Endothelial cell of umbilical vein (primary cell): ENCODE measurements around the gene ZBTB20. TPM values are rescaled to one million over a fixed set of nuclear protein-coding genes. Genes with fewer than 3 reads are reported as not detected.

Experiments used
- BruUV-seq: library from RNA; stranded (reverse); fragments of 400-500 nt; replicated peaks from 2 replicates; lab custom pipeline; 2021; lab: Mats Ljungman, UMichigan
- CTCF ChIA-PET: fragments of 300-600, 350-600 bp; sonication (Branson Sonifier 250); formaldehyde crosslinking; loops from one replicate; lab custom pipeline; 2021; ENCODE audit warnings: antibody characterized with exemption, inconsistent platforms; lab: Charles Lee
- POLR2A ChIA-PET: fragments of 300-600, 350-600 bp; sonication (Branson Sonifier 250); formaldehyde crosslinking; loops from one replicate; lab custom pipeline; 2021; ENCODE audit warnings: antibody characterized with exemption, inconsistent platforms; lab: Charles Lee
- DNase-seq: peaks from one replicate; pipeline ENCODE4 v3.0.0-alpha.2; 2011; ENCODE audit warnings: low read depth, low spot score
- FAIRE-seq: peaks from 2 replicates; lab custom pipeline; 2011; peaks lifted over from hg19 to GRCh38; lab: Jason Lieb, UNC
- H2AFZ ChIP-seq: 2 replicates; pipeline ENCODE4 v1.6.0; 2012; ENCODE audit warnings: low read depth, low read length, control low read depth, inconsistent platforms
- H3K27ac ChIP-seq: 2 replicates; pipeline ENCODE4 v1.5.1; 2011; ENCODE audit warnings: low read depth, mild to moderate bottlenecking, control low read depth, low read length, moderate library complexity; ENCODE audit not compliant: insufficient read depth
- H3K27me3 ChIP-seq, 2 experiments: 2 replicates each; pipeline versions ENCODE4 v1.6.0 to v1.6.1; 2011; ENCODE audit warnings: low read length in 2 of 2, mixed read lengths in 1 of 2; ENCODE audit not compliant: control insufficient read depth in 2 of 2, insufficient read depth in 2 of 2
- H3K36me3 ChIP-seq, 2 experiments: 2 replicates in 1 of 2; 3 replicates in 1 of 2; pipeline ENCODE4 v1.5.1; 2011; ENCODE audit warnings: low read length in 2 of 2, mild to moderate bottlenecking in 1 of 2, moderate library complexity in 1 of 2; ENCODE audit not compliant: control insufficient read depth in 2 of 2, insufficient read depth in 2 of 2; ENCODE audit errors: extremely low read depth in 1 of 2
- H3K4me1 ChIP-seq: 3 replicates; pipeline ENCODE4 v1.5.1; 2011; ENCODE audit warnings: mild to moderate bottlenecking, low read length; ENCODE audit not compliant: control insufficient read depth, insufficient read depth; ENCODE audit errors: extremely low read depth
- H3K4me2 ChIP-seq: 2 replicates; pipeline ENCODE4 v1.6.1; 2011; ENCODE audit warnings: low read length, control low read depth, mixed read lengths; ENCODE audit not compliant: insufficient read depth
- H3K4me3 ChIP-seq, 3 experiments: fragments of 200-600 bp in 1 of 3; sonication (generic), shearing (Covaris generic) in 1 of 3; replicated peaks in 1 of 3; 2 replicates each; pipeline ENCODE4 v1.5.1; 2011 to 2016; ENCODE audit warnings: control low read depth in 3 of 3, low read length in 3 of 3, mild to moderate bottlenecking in 2 of 3, inconsistent platforms in 1 of 3, low read depth in 1 of 3, moderate library complexity in 1 of 3; ENCODE audit not compliant: insufficient read depth in 1 of 3
- H3K79me2 ChIP-seq: 2 replicates; pipeline ENCODE4 v1.6.0; 2012; ENCODE audit warnings: low read length, inconsistent platforms; ENCODE audit not compliant: control insufficient read depth, insufficient read depth
- H3K9ac ChIP-seq: replicated peaks from 2 replicates; pipeline ENCODE3; 2011; ENCODE audit warnings: low read length, control low read depth; ENCODE audit not compliant: insufficient read depth; ENCODE audit errors: extremely low read depth
- H3K9me1 ChIP-seq: replicated peaks from 3 replicates; pipeline ENCODE4 v1.6.0; 2011; ENCODE audit warnings: mild to moderate bottlenecking, low read length; ENCODE audit not compliant: control insufficient read depth, insufficient read depth; ENCODE audit errors: extremely low read depth
- H3K9me3 ChIP-seq: replicated peaks from 2 replicates; pipeline ENCODE4 v1.5.1; 2012; ENCODE audit warnings: low read length, inconsistent platforms; ENCODE audit not compliant: control insufficient read depth, insufficient read depth
- H4K20me1 ChIP-seq: replicated peaks from 2 replicates; pipeline ENCODE3; 2011; ENCODE audit warnings: mild to moderate bottlenecking, low read length; ENCODE audit not compliant: control insufficient read depth, insufficient read depth; ENCODE audit errors: extremely low read depth
- CTCF ChIP-seq, 2 donors: IDR thresholded peaks; 1 replicate in 1 of 2; 2 replicates in 1 of 2; pipeline ENCODE4 v1.5.1; 2011; ENCODE audit warnings: low read length in 2 of 2, mild to moderate bottlenecking in 2 of 2, moderate library complexity in 2 of 2, control low read depth in 1 of 2, inconsistent platforms in 1 of 2, low read depth in 1 of 2; ENCODE audit not compliant: insufficient read depth in 1 of 2; ENCODE audit errors: extremely low read depth in 1 of 2
- EZH2 ChIP-seq: IDR thresholded peaks from 2 replicates; pipeline ENCODE4 v1.6.1; 2012; ENCODE audit warnings: borderline replicate concordance, low read depth, mild to moderate bottlenecking, moderate library complexity, low read length, inconsistent platforms; ENCODE audit not compliant: severe bottlenecking
- FOS ChIP-seq: IDR thresholded peaks from 2 replicates; pipeline ENCODE4 v1.6.1; 2011; ENCODE audit warnings: mild to moderate bottlenecking, low read length, moderate library complexity, borderline replicate concordance; ENCODE audit not compliant: insufficient read depth
- GATA2 ChIP-seq: IDR thresholded peaks from 2 replicates; pipeline ENCODE4 v1.7.0; 2011; ENCODE audit warnings: low read depth, mild to moderate bottlenecking, moderate library complexity, mixed read lengths, low read length; ENCODE audit not compliant: insufficient read length, insufficient read depth
- JUN ChIP-seq: IDR thresholded peaks from 2 replicates; pipeline ENCODE4 v1.6.1; 2011; ENCODE audit warnings: borderline replicate concordance, low read depth; ENCODE audit not compliant: insufficient read length, insufficient read depth
- MAX ChIP-seq: IDR thresholded peaks from 2 replicates; pipeline ENCODE4 v1.6.1; 2011; ENCODE audit not compliant: insufficient read depth, insufficient read length
- MYC ChIP-seq: IDR thresholded peaks from one replicate; pipeline ENCODE4 v1.6.1; 2011; ENCODE audit warnings: mild to moderate bottlenecking, low read depth, low read length
- POLR2A ChIP-seq: IDR thresholded peaks from 2 replicates; pipeline ENCODE4 v1.6.1; 2012; ENCODE audit warnings: low read depth, mild to moderate bottlenecking, control low read depth, low read length
- dilution Hi-C: fragments of 300-500 bp; cut with MboI; formaldehyde crosslinking; loops from one replicate; pipeline ENCODE4 v1.15.0; 2019; ENCODE audit warnings: low sequenced_read_pairs; ENCODE audit not compliant: extremely low pct_ligation_motif_present
- intact Hi-C: fragments of 100-400 bp; cut with micrococcal nuclease; formaldehyde crosslinking; loops from one replicate; pipeline ENCODE4 v1.10.0; 2022
- polyA plus RNA-seq, 4 experiments: library from polyadenylated mRNA; depleted of rRNA in 3 of 4; stranded (reverse) in 3 of 4; unstranded in 1 of 4; fragments of >200 nt; gene quantifications; 2 replicates each; pipeline versions ENCODE4 v1.2.1 to v1.2.3, GENCODE V29; 2011 to 2012; ENCODE audit warnings: missing spikeins in 1 of 4
- total RNA-seq: library from RNA; stranded (reverse); gene quantifications from 2 replicates; pipeline ENCODE4 v1.2.3, GENCODE V29; 2021

ZBTB20 gene
- total and polyA plus RNA-seq, 2 donors (not counting 3 experiments of a cell fraction or from before 2014, with no cell fraction given), result 2.1 to 20.5 TPM

DNA sequence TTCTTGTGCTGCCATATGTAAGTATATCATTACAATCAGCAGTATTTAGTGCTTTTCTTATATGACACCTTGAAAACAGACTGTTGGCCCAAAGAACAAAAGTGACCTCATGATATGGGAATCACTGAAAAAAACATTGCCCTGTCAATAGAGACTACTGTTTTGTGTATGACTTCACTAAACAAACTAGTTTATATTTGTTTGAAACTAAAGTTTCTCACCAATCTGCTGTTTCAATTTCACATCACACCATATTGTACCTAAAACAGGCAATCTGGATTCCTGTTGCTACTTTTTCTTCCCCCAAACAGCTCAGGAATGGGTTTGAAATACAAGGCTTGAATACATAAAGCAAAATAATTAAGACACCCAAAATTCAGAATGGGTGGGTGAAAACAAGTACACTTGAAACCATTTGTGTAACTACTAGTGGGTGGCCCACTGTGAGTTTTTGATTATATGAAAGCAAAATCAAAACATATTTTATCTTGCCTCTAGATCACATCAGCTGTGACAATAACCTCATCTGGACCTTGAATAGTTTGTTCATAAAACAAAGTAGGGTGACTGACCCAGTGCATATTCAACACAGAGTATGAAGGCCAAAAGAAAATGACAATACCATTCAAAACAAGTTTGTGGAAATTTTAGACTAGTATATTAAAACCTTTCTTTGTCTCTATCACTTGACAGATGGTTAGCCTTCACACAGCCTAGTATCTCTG lies 5.9 kb downstream of the ZBTB20 start:
- DNase-seq (no peak), FAIRE-seq (no peak)
- POLR2A ChIA-PET, result no interaction called here
- Histone ChIP-seq H3K4me1 (no peaks in the 10 kb centered on the region), H4K20me1 (no peaks in the 10 kb centered on the region), H3K4me2 (no peak overlapping the region), H2AFZ (no peak overlapping the region), H3K79me2 (no peaks in the 10 kb centered on the region), H3K4me3 (no peak overlapping the region), H3K9me3 (no peaks in the 10 kb centered on the region), H3K27ac (no peak overlapping the region), H3K36me3 (no peaks in the 10 kb centered on the region), H3K27me3 (no peaks in the 10 kb centered on the region), H3K9ac (no peak overlapping the region), H3K9me1 (no peaks in the 10 kb centered on the region)
- intact Hi-C loops (no loop called here), dilution Hi-C loops (no loop called here)
- TF ChIP-seq FOS (no peak), JUN (no peak), CTCF (IDR thresholded peaks at IDR 0.05; ENCODE audit: extremely low read depth in 1 of 2, insufficient read depth in 1 of 2, low read depth in 1 of 2, low read length in 2 of 2) (no peak), POLR2A (no peak), EZH2 (no peak), MAX (no peak), GATA2 (no peak), MYC (no peak)
- BruUV-seq, result no TSS peak
- CTCF ChIA-PET, result no interaction called here
